SJSA1 (cell line): ENCODE results near the gene INTS1. TPM values are rescaled to one million over a fixed set of nuclear protein-coding genes. Genes with fewer than 3 reads are reported as not detected.

Experiments used
- DNase-seq, 2 experiments: peaks; one replicate each; pipeline ENCODE4 v3.0.0-alpha.2; 2015 to 2020; ENCODE audit warnings: low spot score in 2 of 2, low read depth in 1 of 2
- H3K27ac ChIP-seq: fragments of 250-450 bp; sonication (Bioruptor Pico); 2 replicates; pipeline ENCODE4 v1.5.1; 2020; ENCODE audit warnings: mild to moderate bottlenecking, moderate library complexity
- H3K27me3 ChIP-seq: fragments of 250-450 bp; sonication (Bioruptor Pico); replicated peaks from 2 replicates; pipeline ENCODE4 v1.5.1; 2020; ENCODE audit warnings: mild to moderate bottlenecking, moderate library complexity
- H3K36me3 ChIP-seq: fragments of 250-450 bp; sonication (Bioruptor Pico); 2 replicates; pipeline ENCODE4 v1.5.1; 2020; ENCODE audit warnings: mild to moderate bottlenecking
- H3K4me1 ChIP-seq: fragments of 250-450 bp; sonication (Bioruptor Pico); replicated peaks from 2 replicates; pipeline ENCODE4 v1.6.1; 2021; ENCODE audit warnings: mild to moderate bottlenecking
- H3K4me3 ChIP-seq: fragments of 250-450 bp; sonication (Bioruptor Pico); 2 replicates; pipeline ENCODE4 v1.5.1; 2020; ENCODE audit warnings: mild to moderate bottlenecking
- H3K9me3 ChIP-seq: fragments of 250-450 bp; sonication (Bioruptor Pico); replicated peaks from 2 replicates; pipeline ENCODE4 v1.5.1; 2020; ENCODE audit warnings: mild to moderate bottlenecking
- total RNA-seq: library from RNA; depleted of rRNA; stranded (reverse); fragments of >200 nt; shearing (Covaris generic); gene quantifications from 2 replicates; pipeline ENCODE4 v1.2.3, GENCODE V29; 2014

INTS1 gene
- total RNA-seq, 1 experiment from 2014 or later: 36.8 TPM

DNA sequence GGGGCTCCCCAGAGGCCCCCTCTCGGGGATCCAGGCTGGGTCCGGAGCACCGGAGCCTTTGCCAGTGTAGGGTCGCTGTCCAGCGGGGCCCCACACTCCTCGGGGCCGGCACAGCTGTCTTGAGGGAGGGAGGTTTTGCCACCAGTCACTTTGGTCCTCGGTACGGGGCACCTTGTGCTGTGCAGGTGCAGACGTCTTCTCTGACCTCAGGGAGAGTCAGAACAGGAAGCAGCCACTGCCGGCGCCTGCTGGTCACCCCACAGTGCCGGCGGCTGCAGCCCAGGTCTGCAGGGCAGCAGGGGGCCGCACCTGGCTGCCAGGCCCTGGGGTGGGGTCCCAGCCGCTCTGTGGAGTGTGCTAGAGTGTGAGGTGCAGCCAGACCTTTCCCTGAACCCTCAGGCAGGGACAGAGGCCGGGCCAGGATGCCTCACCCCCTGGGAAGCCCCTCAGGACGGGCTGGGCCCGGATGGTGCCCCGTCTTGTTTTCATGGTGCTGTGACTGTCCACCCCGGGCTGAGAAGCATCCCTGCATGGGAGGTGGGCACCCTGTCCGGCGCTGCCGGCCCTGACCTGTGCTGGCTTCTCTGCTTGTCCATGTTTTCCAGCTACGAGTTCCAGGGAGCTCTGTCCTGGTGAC lies 34.5 kb upstream of the INTS1 start:
- H3K27me3 ChIP-seq: no peaks in the 10 kb centered on the region
- DNase-seq: no peak
- H3K36me3 ChIP-seq: peaks cover 75% of the 10 kb centered on the region
- H3K4me3 ChIP-seq: peak overlapping the region; percentile 39
- H3K27ac ChIP-seq: peak overlapping the region; percentile 100
- H3K4me1 ChIP-seq: peaks cover 51% of the 10 kb centered on the region
- H3K9me3 ChIP-seq: no peaks in the 10 kb centered on the region

DNA sequence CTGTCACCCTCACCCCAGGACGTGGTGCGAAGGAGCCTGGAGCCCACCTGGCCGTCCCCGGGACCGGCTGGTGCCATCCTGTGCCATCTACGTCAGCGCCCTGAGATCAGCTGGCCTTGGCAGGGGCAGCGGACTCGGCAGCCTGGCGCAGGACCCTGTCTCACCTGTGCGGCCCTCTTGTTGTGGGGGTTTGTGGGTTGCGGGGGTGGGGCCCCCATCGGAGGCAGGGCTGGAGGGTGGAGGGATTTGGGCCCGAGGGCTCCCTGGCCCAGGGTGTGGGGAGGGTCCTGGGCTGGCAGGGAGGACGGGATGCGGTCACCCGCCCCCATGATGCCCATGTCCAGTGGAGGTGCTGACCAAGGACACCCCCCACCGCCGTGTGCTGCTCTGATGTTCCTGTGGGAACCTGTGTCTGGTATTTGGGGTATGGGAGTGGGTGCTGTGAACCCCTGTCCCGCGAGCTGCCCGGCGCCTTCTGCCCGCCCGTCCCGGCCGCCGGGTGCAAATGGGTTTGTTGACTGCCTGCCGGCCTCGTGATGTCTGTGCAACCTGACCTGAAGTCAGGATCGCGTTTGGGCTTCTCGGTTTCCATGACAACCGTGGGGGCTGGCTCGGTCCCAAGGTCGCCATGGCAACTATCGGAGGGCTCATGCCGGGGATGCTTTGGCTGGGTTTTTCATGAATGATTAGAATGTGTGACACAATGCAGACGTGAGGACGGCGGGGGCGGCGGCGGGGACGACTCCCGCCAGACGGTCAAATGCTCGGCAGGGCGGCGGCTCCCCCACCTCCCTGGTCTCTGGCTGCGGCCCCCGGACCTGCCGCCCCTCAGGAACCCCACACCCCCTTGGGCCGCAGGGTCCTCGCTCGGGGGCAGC lies 33.6 kb upstream of the INTS1 start:
- H3K27me3 ChIP-seq: no peaks in the 10 kb centered on the region
- H3K27ac ChIP-seq: peak overlapping the region; percentile 100
- H3K4me1 ChIP-seq: peaks cover 60% of the 10 kb centered on the region
- DNase-seq: peak; percentile 98 to 99
- H3K4me3 ChIP-seq: peak overlapping the region; percentile 39
- H3K9me3 ChIP-seq: no peaks in the 10 kb centered on the region
- H3K36me3 ChIP-seq: peaks cover 70% of the 10 kb centered on the region

DNA sequence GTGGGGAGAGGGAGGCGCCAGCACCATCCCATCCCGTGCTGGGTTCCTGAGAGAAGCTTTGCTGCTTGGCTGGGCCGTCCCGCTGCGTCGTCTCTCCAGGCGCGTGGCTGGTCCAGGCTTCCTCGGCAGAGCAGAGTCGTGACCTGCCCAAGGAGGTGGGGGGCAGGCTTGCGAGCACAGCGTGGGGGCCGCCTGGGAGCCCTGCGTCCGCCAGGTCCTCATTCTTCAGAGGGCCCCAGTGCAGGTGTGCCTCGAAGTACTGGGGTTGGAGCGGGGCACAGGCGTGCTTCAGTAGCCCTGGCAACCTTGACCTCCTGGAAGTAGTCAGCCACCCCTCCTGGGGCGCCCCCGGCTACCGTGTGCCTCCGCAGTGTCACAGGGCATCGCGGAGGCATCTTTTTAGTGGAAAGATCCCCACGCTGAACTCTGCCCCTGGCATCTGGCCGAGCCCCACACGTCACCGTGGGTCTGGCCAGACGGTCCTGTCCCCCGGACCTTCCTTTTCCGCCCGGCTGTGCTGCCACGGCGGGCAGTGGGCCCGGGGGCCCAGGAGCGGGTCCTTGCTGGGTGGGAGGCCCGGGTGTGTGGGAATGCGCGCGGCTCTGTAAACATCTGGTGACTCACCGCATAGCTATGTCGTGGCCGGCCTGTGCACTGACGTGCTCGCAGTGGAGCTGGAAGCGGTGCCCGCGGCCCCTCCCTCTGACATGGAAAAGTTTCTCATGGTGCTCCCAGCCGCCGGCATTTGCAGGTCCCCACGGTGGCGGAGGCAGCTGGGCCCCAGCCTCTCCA lies 32.8 kb upstream of the INTS1 start:
- Histone ChIP-seq H3K27me3 (no peaks in the 10 kb centered on the region), H3K9me3 (no peaks in the 10 kb centered on the region), H3K36me3 (peaks cover 62% of the 10 kb centered on the region), H3K27ac (peak overlapping the region; percentile 100), H3K4me3 (peak overlapping the region; percentile 39), H3K4me1 (peaks cover 67% of the 10 kb centered on the region)
- DNase-seq: peak; percentile 99

DNA sequence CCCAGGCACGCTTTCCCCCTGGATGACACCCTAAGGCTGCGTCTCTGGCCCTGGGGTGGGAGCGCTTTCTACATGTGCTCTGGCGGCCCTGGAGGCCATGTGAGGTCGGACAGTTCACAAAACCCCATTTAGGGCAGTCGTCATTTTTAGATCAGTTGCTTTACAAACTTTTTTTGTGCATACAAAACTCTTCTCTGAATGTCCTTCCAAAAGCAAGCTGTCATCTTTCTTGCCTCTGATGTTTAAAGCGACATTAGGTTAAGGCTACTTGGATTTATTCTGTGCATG lies 32.2 kb upstream of the INTS1 start:
- Histone ChIP-seq H3K36me3 (peaks cover 57% of the 10 kb centered on the region), H3K4me3 (no peak overlapping the region), H3K4me1 (peaks cover 73% of the 10 kb centered on the region), H3K27me3 (no peaks in the 10 kb centered on the region), H3K9me3 (no peaks in the 10 kb centered on the region), H3K27ac (peak overlapping the region; percentile 100)
- DNase-seq: no peak

DNA sequence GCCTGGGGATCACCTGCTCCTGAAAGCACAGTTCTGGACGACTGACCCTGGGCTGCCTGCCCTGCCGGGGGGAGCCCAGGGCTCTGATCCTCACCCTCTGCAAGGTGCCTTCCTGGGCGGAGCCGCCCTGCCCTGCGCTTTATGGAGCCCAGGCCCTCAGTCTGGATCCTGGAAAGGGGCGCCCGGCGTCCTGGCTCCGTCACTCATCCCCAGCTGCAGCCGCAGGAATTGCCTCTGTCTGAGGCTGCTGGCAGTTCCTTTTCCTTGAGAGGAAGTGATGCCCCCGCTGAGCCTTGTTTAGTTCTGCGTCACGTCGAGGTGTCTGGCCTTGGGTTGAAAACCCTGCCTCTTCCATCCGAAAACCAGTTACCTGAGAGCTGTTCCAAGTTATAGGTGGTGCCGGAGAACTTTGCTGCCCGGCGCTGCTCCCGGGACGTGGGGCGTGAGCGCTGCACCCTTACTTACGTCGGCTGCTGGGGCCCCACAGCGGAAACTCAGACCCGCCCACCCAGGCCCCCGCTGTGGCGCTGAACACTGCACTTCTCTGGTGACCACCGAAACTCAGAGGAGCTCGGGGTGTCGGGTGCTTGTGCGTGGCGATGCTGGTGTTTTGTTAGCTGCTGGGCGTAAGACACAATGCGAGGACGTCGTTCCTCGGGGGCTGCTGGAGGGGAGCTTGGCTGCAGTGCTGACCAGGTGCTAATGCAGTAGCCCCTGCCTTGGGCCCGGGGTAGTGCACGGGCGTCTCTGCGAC lies 31.7 kb upstream of the INTS1 start:
- Histone ChIP-seq H3K9me3 (no peaks in the 10 kb centered on the region), H3K27me3 (no peaks in the 10 kb centered on the region), H3K4me3 (no peak overlapping the region), H3K4me1 (peaks cover 75% of the 10 kb centered on the region), H3K36me3 (peaks cover 51% of the 10 kb centered on the region), H3K27ac (peak overlapping the region; percentile 100)
- no peak for DNase-seq

DNA sequence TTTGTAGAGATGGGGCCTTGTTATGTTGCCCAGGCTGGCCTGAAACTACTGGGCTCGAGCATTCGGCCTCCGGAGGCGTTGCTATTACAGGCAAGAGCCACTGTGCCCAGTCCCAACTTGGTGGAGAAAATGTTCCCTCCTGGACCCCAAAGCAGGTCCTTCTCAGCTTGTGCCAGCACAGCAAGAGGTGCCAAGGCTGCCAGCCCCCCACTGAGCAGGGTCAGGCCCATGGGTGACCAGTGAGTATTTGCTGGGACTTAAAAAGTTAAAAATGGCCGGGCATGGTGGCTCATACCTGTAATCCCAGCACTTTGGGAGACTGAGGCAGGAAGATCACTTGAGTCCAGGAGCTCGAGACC lies 30.9 kb upstream of the INTS1 start:
- Histone ChIP-seq H3K4me1 (peaks cover 78% of the 10 kb centered on the region), H3K4me3 (no peak overlapping the region), H3K27ac (no peak overlapping the region), H3K27me3 (no peaks in the 10 kb centered on the region), H3K9me3 (no peaks in the 10 kb centered on the region), H3K36me3 (peaks cover 45% of the 10 kb centered on the region)
- DNase-seq: no peak

DNA sequence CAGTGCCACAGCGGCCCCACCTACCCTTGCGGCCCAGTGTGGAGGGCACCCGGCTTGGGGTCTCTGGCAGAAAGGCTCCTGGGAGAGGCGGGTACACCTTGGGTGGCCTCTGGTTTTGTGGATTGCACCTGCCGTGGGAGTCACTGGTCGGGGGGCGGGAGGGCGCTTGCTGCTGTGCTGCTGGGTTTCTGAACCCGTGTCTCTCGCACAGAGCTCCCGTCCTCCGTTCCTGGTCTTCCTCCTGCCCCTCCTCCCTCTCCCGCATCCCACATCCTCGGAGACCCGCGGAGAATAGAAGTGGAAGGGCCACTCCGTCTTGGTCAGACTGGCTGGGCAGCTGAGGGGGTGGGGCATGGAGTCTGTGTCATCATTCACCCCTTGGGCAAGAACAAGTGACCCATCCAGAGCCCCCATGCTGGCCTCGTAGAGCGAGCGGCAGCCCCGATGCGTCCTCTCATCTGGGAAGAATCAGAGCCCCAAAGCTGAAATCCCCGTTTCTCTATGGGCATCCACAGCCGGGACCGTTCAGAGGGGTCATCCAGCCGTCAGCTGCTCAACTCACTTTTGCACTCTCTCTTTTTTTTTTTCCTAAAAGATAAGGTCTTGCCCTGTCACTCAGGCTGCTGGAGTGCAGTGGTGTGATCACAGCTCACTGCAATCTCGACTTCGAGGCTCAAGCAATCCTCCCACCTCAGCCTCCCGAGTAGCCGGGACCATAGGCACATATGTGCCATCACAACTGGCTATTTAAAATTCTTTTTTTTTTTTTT lies 30.3 kb upstream of the INTS1 start:
- no peak for DNase-seq
- H3K4me3 ChIP-seq: no peak overlapping the region
- peaks cover 77% of the 10 kb centered on the region for H3K4me1 ChIP-seq

DNA sequence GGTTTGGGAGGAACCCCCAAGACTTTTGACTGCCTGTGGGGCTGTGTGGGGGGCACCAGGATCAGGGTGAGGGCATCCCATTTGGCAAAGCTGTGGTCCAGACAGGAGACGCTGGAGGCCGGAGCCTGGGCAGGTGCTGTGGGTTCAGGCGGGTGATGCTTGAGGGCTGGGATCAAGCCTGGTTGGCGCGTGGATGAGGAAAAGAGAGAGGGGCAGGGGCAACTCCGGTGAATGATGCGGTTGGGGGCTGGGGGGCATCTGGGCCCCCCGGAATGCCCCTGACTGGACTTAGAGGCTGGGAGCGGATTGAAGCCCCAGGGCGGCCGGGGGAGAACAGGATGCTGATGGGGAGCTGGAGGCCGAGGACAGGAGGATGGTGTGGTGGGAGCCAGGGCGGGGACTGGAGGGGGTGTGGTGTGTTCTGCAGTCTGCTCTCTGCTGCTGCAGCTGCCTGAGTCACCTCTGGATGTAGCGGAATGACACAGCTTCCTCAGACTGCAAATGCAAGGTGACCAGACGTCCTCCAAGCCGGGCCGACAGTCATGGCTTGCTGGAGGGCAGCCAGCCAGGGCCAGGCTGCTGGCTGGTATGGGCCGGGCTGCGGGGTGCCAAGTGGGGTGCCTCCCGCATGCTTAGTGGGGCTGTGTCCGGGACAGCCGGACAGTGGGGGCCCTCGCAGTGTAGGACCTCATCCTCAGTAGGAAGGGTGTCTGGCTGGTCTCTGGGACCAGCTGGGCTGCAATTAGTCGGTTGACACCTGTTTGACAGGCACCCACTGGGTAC lies 29.5 kb upstream of the INTS1 start:
- Histone ChIP-seq H3K4me3 (peak overlapping the region; percentile 58), H3K36me3 (peaks cover 32% of the 10 kb centered on the region), H3K27me3 (no peaks in the 10 kb centered on the region), H3K27ac (peak overlapping the region; percentile 92), H3K9me3 (no peaks in the 10 kb centered on the region), H3K4me1 (peaks cover 69% of the 10 kb centered on the region)
- DNase-seq: peak; percentile 75 to 94

More for the DNA sequence above, 30.3 kb upstream of the INTS1 start:
- H3K36me3 ChIP-seq: peaks cover 39% of the 10 kb centered on the region
- H3K27ac ChIP-seq: peak overlapping the region; percentile 92
- H3K27me3 ChIP-seq: no peaks in the 10 kb centered on the region
- H3K9me3 ChIP-seq: no peaks in the 10 kb centered on the region

DNA sequence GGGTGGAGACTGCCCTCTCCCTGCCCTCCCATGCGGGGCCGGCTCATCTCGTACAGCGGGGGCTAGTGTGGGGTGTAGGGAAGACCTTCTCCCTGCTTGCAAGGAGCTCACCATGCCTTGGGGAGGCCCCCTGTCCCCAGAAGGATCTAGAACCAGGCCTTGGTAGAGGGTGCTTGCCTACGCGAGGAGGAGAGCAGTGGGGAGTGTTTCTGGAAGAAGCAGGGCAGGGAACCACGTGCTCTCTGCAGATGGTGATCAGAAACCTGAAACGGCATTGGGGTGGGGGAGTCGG lies 29.0 kb upstream of the INTS1 start:
- Histone ChIP-seq H3K9me3 (no peaks in the 10 kb centered on the region), H3K4me1 (peaks cover 64% of the 10 kb centered on the region), H3K36me3 (peaks cover 29% of the 10 kb centered on the region), H3K27me3 (no peaks in the 10 kb centered on the region), H3K4me3 (peak overlapping the region; percentile 58), H3K27ac (peak overlapping the region; percentile 92)
- DNase-seq: no peak

DNA sequence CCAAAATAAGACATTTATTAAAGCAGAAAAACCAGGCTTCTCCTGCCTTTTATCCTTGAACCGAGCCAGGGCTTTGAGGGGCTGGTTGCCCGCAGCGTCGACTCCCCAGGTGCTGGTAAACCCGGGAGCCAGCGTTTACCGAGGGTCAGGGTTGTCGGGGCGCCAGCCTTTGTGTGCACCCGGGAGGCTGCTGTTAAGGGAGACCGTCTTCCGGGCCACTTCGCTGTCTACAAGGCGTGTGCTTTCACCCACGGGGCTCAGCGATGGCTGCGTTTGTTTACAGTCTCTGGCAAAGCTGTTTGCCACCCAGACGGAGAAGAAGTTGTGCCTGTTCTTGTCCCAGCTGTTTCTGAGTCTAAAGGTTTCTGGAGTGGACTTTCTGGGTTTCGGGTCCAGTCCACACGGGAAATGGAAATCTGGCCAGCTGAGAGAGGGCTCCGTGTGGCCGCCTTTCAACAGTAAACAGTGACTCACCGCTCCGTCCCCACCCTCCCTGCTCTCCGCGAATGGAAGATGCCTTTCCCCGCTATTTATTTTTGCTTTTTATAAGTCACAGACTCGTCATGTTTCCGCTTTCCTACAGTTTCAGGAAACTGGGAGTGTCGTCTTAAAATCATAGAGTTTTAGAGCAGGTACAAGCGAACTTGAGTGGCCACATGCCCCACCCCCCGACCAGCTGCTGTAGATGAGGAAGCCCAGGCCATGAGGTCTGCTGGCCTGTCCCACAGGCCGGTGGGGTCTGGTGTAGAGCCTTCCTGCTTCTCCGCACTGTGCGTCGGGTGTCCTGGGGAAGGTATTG lies 28.5 kb upstream of the INTS1 start:
- H3K36me3 ChIP-seq: peaks cover 27% of the 10 kb centered on the region
- peak; percentile 93 to 97 for DNase-seq
- H3K4me3 ChIP-seq: peak overlapping the region; percentile 58
- H3K27me3 ChIP-seq: no peaks in the 10 kb centered on the region
- H3K9me3 ChIP-seq: no peaks in the 10 kb centered on the region
- H3K4me1 ChIP-seq: peaks cover 61% of the 10 kb centered on the region
- H3K27ac ChIP-seq: peak overlapping the region; percentile 92

DNA sequence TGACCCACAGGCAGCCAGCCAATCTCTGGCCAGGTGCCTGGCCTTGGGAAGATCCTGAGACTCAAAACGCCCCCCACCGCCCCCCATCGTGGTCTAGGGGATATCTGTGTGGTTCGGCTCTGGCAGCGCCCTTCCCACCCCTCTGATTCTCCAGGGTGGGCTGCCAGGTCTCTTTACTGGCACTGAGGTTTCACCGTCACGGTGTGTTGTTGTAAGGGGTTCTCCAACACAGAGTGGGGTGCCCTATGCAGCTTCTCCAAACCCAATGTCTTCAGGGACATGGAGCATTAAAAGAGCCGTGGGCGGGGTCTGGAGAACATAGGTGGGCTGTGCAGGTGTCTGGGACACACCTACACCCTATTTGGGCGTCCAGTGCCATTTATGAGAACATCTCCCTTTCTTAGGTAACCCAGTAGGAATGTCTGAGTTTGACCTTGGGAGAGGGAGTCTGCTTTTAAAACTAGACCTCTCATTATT lies 27.8 kb upstream of the INTS1 start:
- Histone ChIP-seq H3K27me3 (no peaks in the 10 kb centered on the region), H3K27ac (peak overlapping the region; percentile 92), H3K36me3 (peaks cover 24% of the 10 kb centered on the region), H3K4me3 (peak overlapping the region; percentile 58), H3K9me3 (no peaks in the 10 kb centered on the region), H3K4me1 (peaks cover 61% of the 10 kb centered on the region)
- DNase-seq: no peak
